HCT116 (cell line): ENCODE measurements around the gene CD40LG. TPM values are rescaled to one million over a fixed set of nuclear protein-coding genes. Genes with fewer than 3 reads are reported as not detected.

ENCODE experiments used
- ATAC-seq: fragments of 200-7000 bp; cut with Tn5 transposase; 2 replicates; pipeline ENCODE4 v1.9.1; 2020; ENCODE audit warnings: mild to moderate bottlenecking, moderate library complexity
- BruUV-seq: library from RNA; stranded (reverse); fragments of 400-500 nt; replicated peaks from 2 replicates; lab custom pipeline; 2021; lab: Mats Ljungman, UMichigan
- CTCF ChIA-PET: fragments of 300-600 bp; sonication (Branson Sonifier 250); formaldehyde crosslinking; loops from one replicate; lab custom pipeline; 2021; ENCODE audit warnings: antibody characterized with exemption; lab: Charles Lee
- POLR2A ChIA-PET: fragments of 300-600, 350-600 bp; sonication (Branson Sonifier 250); formaldehyde crosslinking; loops from one replicate; lab custom pipeline; 2021; ENCODE audit warnings: antibody characterized with exemption; lab: Charles Lee
- RAD21 ChIA-PET, 2 experiments: fragments of 300-600 bp; sonication (Branson Sonifier 250); formaldehyde crosslinking; loops; one replicate each; lab custom pipeline; 2023; ENCODE audit warnings: low total read pairs in 2 of 2; ENCODE audit not compliant: uncharacterized antibody in 2 of 2, unreplicated experiment in 2 of 2, low non-redundant PET in 1 of 2; lab: Charles Lee
- DNase-seq: peaks from one replicate; pipeline ENCODE4 v3.0.0-alpha.2; 2010; ENCODE audit warnings: low read depth, low spot score
- H2AFZ ChIP-seq: fragments of 200-600 bp; shearing (Covaris generic), sonication (generic); 2 replicates; pipeline ENCODE4 v1.6.1; 2017; ENCODE audit warnings: low read depth, mixed run types, mixed read lengths, antibody characterized with exemption, low read length; ENCODE audit not compliant: poor library complexity, severe bottlenecking
- H3K27ac ChIP-seq: 2 replicates; pipeline ENCODE4 v1.5.1; 2012; ENCODE audit warnings: low read depth, low read length
- H3K27me3 ChIP-seq: fragments of 200-600 bp; sonication (generic); 2 replicates; pipeline ENCODE4 v1.6.1; 2016; ENCODE audit warnings: mixed run types, low read length, mixed read lengths; ENCODE audit not compliant: insufficient read depth
- H3K36me3 ChIP-seq, 2 experiments: fragments of 200-500 bp in 1 of 2; fragments of 200-600 bp in 1 of 2; sonication (Bioruptor generic) in 1 of 2; sonication (generic) in 1 of 2; 2 replicates each; pipeline versions ENCODE4 v1.5.1 to v1.6.1; 2014 to 2016; ENCODE audit warnings: low read length in 2 of 2, inconsistent platforms in 1 of 2, mixed read lengths in 1 of 2, mixed run types in 1 of 2; ENCODE audit not compliant: insufficient read depth in 2 of 2, control insufficient read depth in 1 of 2
- H3K4me1 ChIP-seq, 2 experiments: fragments of 200-600 bp in 1 of 2; sonication (generic) in 1 of 2; 2 replicates each; pipeline versions ENCODE4 v1.5.1 to v1.6.1; 2012 to 2017; ENCODE audit warnings: low read length in 2 of 2, inconsistent platforms in 1 of 2, mild to moderate bottlenecking in 1 of 2, mixed read lengths in 1 of 2, mixed run types in 1 of 2, moderate library complexity in 1 of 2; ENCODE audit not compliant: insufficient read depth in 2 of 2, control insufficient read depth in 1 of 2
- H3K4me2 ChIP-seq: fragments of 200-600 bp; sonication (generic); 2 replicates; pipeline ENCODE4 v1.6.1; 2017; ENCODE audit warnings: mixed run types, low read length, mixed read lengths
- H3K4me3 ChIP-seq, 2 experiments: fragments of 200-600 bp in 1 of 2; sonication (generic) in 1 of 2; replicated peaks in 1 of 2; 2 replicates each; pipeline ENCODE4 v1.5.1; 2011 to 2016; ENCODE audit warnings: low read length in 2 of 2, control low read depth in 1 of 2, low read depth in 1 of 2, mild to moderate bottlenecking in 1 of 2, mixed read lengths in 1 of 2, mixed run types in 1 of 2
- H3K79me2 ChIP-seq: fragments of 200-600 bp; sonication (generic); 2 replicates; pipeline ENCODE4 v1.6.1; 2017; ENCODE audit warnings: mild to moderate bottlenecking, mixed run types, low read length, moderate library complexity, mixed read lengths; ENCODE audit not compliant: insufficient read depth
- H3K9ac ChIP-seq: fragments of 200-600 bp; sonication (generic); 2 replicates; pipeline ENCODE4 v1.6.1; 2016; ENCODE audit warnings: low read length, mixed read lengths
- H3K9me2 ChIP-seq: fragments of 200-600 bp; sonication (generic), shearing (Covaris generic); 2 replicates; pipeline ENCODE4 v1.6.1; 2017; ENCODE audit warnings: mixed run types, mild to moderate bottlenecking, moderate library complexity; ENCODE audit not compliant: insufficient read depth
- H3K9me3 ChIP-seq, 2 experiments: fragments of 200-500 bp in 1 of 2; fragments of 200-600 bp in 1 of 2; sonication (Bioruptor generic) in 1 of 2; sonication (generic) in 1 of 2; 2 replicates each; pipeline ENCODE4 v1.6.1; 2014 to 2017; ENCODE audit warnings: low read length in 2 of 2, mixed read lengths in 2 of 2, inconsistent platforms in 1 of 2, low read depth in 1 of 2, mild to moderate bottlenecking in 1 of 2, mixed run types in 1 of 2, moderate library complexity in 1 of 2; ENCODE audit not compliant: control insufficient read depth in 1 of 2, insufficient read depth in 1 of 2
- H4K20me1 ChIP-seq: fragments of 200-600 bp; sonication (generic), shearing (Covaris generic); 2 replicates; pipeline ENCODE4 v1.6.1; 2017; ENCODE audit warnings: mixed run types, mild to moderate bottlenecking, moderate library complexity; ENCODE audit not compliant: insufficient read depth
- ATF3 ChIP-seq: IDR thresholded peaks from 2 replicates; pipeline ENCODE4 v1.6.1; 2012
- CEBPB ChIP-seq: IDR thresholded peaks from 2 replicates; pipeline ENCODE4 v1.6.1; 2012; ENCODE audit warnings: low read depth
- CTCF ChIP-seq, 3 experiments: fragments of 200-600 bp in 1 of 3; sonication (generic) in 1 of 3; IDR thresholded peaks in 2 of 3; conservative IDR thresholded peaks in 1 of 3; 2 replicates each; pipeline ENCODE4 v1.5.1; 2012 to 2017; ENCODE audit warnings: low read depth in 2 of 3, low read length in 2 of 3, antibody characterized with exemption in 1 of 3, borderline replicate concordance in 1 of 3, control low read depth in 1 of 3, mild to moderate bottlenecking in 1 of 3, mixed read lengths in 1 of 3, mixed run types in 1 of 3, moderate library complexity in 1 of 3; ENCODE audit not compliant: insufficient read depth in 1 of 3
- EGR1 ChIP-seq: IDR thresholded peaks from 2 replicates; pipeline ENCODE4 v1.6.1; 2012; ENCODE audit warnings: low read depth
- ELF1 ChIP-seq: IDR thresholded peaks from 2 replicates; pipeline ENCODE4 v1.6.1; 2012; ENCODE audit warnings: low read depth, borderline replicate concordance
- EZH2 ChIP-seq: fragments of 200-600 bp; sonication (generic); IDR thresholded peaks from 2 replicates; pipeline ENCODE4 v1.6.1; 2017; ENCODE audit warnings: antibody characterized with exemption, mixed run types
- EZH2phosphoT487 ChIP-seq: fragments of 200-600 bp; IDR thresholded peaks from 2 replicates; pipeline ENCODE4 v1.6.1; 2018; ENCODE audit warnings: antibody characterized with exemption, borderline replicate concordance
- JUND ChIP-seq: IDR thresholded peaks from 2 replicates; pipeline ENCODE4 v1.6.1; 2012
- MAX ChIP-seq: IDR thresholded peaks from 2 replicates; pipeline ENCODE4 v1.6.1; 2012
- POLR2A ChIP-seq: IDR thresholded peaks from 2 replicates; pipeline ENCODE4 v1.7.0; 2011; ENCODE audit warnings: borderline replicate concordance; ENCODE audit not compliant: insufficient read depth, insufficient read length; ENCODE audit errors: extremely low read depth
- POLR2AphosphoS5 ChIP-seq: IDR thresholded peaks from 2 replicates; pipeline ENCODE4 v1.6.1; 2011; ENCODE audit warnings: mild to moderate bottlenecking, low read depth, low read length, moderate library complexity
- SIN3A ChIP-seq: IDR thresholded peaks from 2 replicates; pipeline ENCODE4 v1.6.1; 2012; ENCODE audit warnings: low read depth
- SP1 ChIP-seq: IDR thresholded peaks from 2 replicates; pipeline ENCODE4 v1.6.1; 2012; ENCODE audit warnings: low read depth
- SRF ChIP-seq: IDR thresholded peaks from 2 replicates; pipeline ENCODE4 v1.6.1; 2012; ENCODE audit warnings: low read depth
- TCF7L2 ChIP-seq: IDR thresholded peaks from 2 replicates; pipeline ENCODE4 v1.7.0; 2011; ENCODE audit warnings: borderline replicate concordance, inconsistent platforms; ENCODE audit not compliant: insufficient read depth, insufficient read length; ENCODE audit errors: extremely low read depth
- YY1 ChIP-seq: IDR thresholded peaks from 2 replicates; pipeline ENCODE4 v1.6.1; 2011; ENCODE audit warnings: low read length, low read depth, moderate library complexity, mild to moderate bottlenecking; ENCODE audit not compliant: insufficient replicate concordance; ENCODE audit errors: extremely low read depth
- ZBTB33 ChIP-seq: IDR thresholded peaks from 2 replicates; pipeline ENCODE4 v1.6.1; 2011; ENCODE audit warnings: mild to moderate bottlenecking, low read length, moderate library complexity; ENCODE audit not compliant: insufficient replicate concordance; ENCODE audit errors: extremely low read depth
- ZFX ChIP-seq: fragments of 450-650 bp; IDR thresholded peaks from 2 replicates; pipeline ENCODE4 v1.6.1; 2017
- ZNF274 ChIP-seq: fragments of 200-500 bp; sonication (Bioruptor generic); IDR thresholded peaks from 2 replicates; pipeline ENCODE4 v1.6.1; 2014; ENCODE audit warnings: mild to moderate bottlenecking, low read depth, low read length, inconsistent platforms
- intact Hi-C: fragments of 100-400 bp; cut with micrococcal nuclease; formaldehyde crosslinking; loops from 2 replicates; pipeline ENCODE4 v1.10.0; 2022
- total RNA-seq: library from RNA; stranded (reverse); gene quantifications from one replicate; pipeline ENCODE4 v1.2.1, GENCODE V29; 2021; ENCODE audit not compliant: unreplicated experiment

The CD40LG gene
- total RNA-seq, 1 experiment from 2014 or later = not detected

- H3K9me2 ChIP-seq = no peaks in the 10 kb centered on the region
- CTCF ChIA-PET = no interaction called here
- H3K27ac ChIP-seq = no peak overlapping the region
- no peak overlapping the region for H3K9ac ChIP-seq
- no peaks in the 10 kb centered on the region for H3K79me2 ChIP-seq
- no peak for DNase-seq
- H3K27me3 ChIP-seq = no peaks in the 10 kb centered on the region
- no peaks in the 10 kb centered on the region for H3K4me1 ChIP-seq
- H3K9me3 ChIP-seq = no peaks in the 10 kb centered on the region
- no peak overlapping the region for H2AFZ ChIP-seq
- no TSS peak for BruUV-seq
- no peak for ATAC-seq
- H3K4me3 ChIP-seq = no peak overlapping the region
- H4K20me1 ChIP-seq = no peaks in the 10 kb centered on the region
- RAD21 ChIA-PET = no interaction called here
- intact Hi-C loops = no loop called here
- no peak overlapping the region for H3K4me2 ChIP-seq
- TF ChIP-seq ELF1 = no peak
- no peak for TF ChIP-seq SRF
- TF ChIP-seq SP1 = no peak
- no peak for TF ChIP-seq EZH2
- no peak for TF ChIP-seq TCF7L2
- no peak for TF ChIP-seq EZH2phosphoT487
- TF ChIP-seq ATF3 = no peak
- no peak for TF ChIP-seq EGR1
- no peak for TF ChIP-seq CEBPB
- no peak for TF ChIP-seq ZNF274
- no peak for TF ChIP-seq YY1
- TF ChIP-seq ZBTB33 = no peak
- TF ChIP-seq POLR2AphosphoS5 = no peak
- no peak for TF ChIP-seq POLR2A
- no peak for TF ChIP-seq SIN3A
- TF ChIP-seq MAX = no peak
- no peak for TF ChIP-seq CTCF (IDR thresholded peaks at IDR 0.05 in 2 of 3, conservative IDR thresholded peaks at IDR 0.05 in 1 of 3; ENCODE audit: borderline replicate concordance in 1 of 3, insufficient read depth in 1 of 3, low read depth in 2 of 3, low read length in 2 of 3)
- TF ChIP-seq ZFX = no peak
- no peak for TF ChIP-seq JUND
- POLR2A ChIA-PET = no interaction called here
- no peaks in the 10 kb centered on the region for H3K36me3 ChIP-seq
Observed at GRCh38 chrX:136689436-136689835, 41.5 kb downstream of the CD40LG start.
